HG03060 (cell line): Measurements from ENCODE around the gene RAPGEF2.

Source experiments
- ATAC-seq: cut with Tn5 transposase; IDR thresholded peaks from one replicate; pipeline ENCODE4 v1.9.1; 2021; ENCODE audit warnings: low read depth, moderate number of reproducible peaks; ENCODE audit not compliant: unreplicated experiment

Gene RAPGEF2

GRCh38 chr4:159384632-159385031 is 281.8 kb downstream of the RAPGEF2 start:
- ATAC-seq: no peak

- no peak for ATAC-seq
Observed at GRCh38 chr4:159386620-159387019, 283.7 kb downstream of the RAPGEF2 start.

DNA sequence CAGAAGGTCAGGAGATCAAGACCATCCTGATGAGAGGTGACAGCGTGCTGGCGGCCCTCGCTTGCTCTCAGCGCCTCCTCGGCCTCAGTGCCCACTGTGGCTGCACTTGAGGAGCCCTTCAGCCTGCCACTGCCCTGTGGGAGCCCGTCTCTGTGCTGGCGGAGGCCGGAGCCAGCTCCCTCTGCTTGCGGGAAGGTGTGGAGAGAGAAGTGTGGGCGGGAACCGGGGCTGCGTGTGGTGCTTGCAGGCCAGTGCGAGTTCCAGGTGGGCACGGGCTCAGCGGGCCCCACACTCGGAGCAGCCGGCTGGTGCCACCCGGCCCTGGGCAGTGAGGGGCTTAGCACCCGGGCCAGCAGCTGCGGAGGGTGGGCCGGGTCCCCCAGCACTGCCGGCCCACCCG is 286.9 kb downstream of the RAPGEF2 start:
- ATAC-seq: no peak

DNA sequence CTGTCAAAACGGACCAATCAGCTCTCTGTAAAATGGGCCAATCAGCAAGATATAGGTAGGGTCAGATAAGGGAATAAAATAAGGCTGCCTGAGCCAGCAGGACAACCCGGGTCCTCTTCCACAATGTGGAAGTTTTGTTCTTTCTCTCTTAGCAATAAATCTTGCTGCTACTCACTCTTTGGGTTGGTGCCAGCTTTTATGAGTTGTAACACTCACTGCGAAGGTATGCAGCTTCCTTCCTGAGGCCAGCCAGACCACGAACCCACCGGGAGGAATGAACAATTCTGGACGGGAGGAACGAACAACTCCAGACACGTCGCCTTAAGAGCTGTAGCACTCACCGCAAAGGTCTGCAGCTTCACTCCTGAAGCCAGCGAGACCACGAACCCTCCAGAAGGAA is 287.8 kb downstream of the RAPGEF2 start:
- no peak for ATAC-seq

DNA sequence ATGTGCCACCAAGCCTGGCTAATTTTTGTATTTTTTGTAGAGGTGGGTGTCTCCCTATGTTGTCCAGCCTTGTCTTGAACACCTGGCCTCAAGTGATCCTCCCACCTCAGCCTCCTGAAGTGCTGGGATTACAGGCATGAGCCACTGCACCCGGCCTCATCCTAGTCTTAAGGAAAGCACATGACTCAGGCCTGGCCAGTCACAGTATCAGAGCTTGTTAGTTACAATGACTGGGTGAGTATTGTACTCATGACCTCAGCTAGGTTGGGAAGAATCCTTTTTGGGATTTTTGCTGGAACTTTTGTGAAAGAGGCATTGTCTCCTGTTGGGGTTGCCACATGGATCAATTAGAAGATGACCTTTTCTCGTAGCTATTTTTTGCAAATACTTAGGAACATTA is 292.8 kb downstream of the RAPGEF2 start:
- ATAC-seq: no peak

- no peak for ATAC-seq
Observed at GRCh38 chr4:159396151-159396550, 293.3 kb downstream of the RAPGEF2 start.

- ATAC-seq: no peak
Observed at GRCh38 chr4:159398236-159398638, 295.4 kb downstream of the RAPGEF2 start.

DNA sequence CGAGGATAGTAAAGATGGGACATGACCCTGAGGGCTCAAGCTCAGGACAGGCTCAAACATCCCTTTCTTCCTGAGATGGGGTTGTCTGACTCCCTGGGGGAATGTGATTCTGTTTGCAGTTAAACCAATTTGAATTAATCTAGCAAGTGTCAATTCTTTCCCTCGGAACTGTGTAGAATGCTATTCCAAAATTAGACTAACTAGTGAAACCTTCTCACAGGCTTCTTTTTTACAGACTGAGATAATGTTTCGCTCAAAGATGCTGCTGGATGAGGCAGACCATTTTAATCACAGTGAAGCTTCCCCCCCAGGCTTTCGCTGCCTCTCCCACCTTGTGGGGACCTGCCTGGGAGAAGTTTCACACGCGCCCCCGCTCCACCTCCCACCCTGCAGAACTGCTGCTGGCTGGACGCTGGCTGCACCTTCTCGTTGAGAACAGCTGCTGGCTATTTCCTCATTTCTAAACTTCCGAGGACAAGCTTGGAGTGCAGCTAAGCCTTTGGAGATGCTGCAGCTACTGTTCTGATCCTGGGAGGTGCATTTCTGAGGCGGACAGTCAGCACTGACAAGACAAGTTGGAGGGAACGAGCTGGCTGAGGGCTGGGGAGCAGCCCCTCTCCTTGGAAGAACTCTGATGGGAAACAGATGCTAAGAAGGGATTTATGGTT is 297.8 kb downstream of the RAPGEF2 start:
- no peak for ATAC-seq

GRCh38 chr4:159401226-159401712 is 298.4 kb downstream of the RAPGEF2 start:
- no peak for ATAC-seq

DNA sequence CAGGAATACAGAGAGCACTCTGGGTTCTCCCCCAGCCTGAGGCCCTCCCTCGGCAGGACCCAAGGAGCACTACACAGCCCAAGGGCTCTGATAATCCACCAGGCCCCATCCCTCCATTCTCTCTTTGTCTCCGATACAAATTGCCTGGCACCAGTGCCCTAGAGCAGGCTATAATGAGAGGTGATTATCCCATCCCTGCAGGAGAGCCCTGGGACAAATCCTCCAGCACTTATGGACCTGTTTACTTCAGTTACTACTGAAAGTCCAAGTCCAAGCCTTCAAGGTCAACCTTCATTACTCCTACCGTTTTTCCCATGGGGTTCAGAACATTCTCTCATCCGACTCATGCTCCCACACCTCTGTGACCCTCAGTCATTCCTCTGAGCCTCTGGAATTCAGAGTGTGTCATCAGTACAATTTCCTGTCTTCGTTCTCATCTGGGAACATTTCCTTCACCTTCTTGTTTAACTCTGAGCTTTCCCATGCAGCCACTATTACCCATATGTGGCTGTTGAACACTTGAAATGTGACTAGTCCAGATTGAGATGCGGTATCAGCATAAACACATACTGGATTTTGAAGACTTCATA is 299.0 kb downstream of the RAPGEF2 start:
- no peak for ATAC-seq
